CD4-positive, alpha-beta memory T cell (primary cell): ENCODE measurements around the gene RGL1. TPM values are rescaled to one million over a fixed set of nuclear protein-coding genes. Genes with fewer than 3 reads are reported as not detected.

Experiments used
- CTCF ChIA-PET: fragments of 350-600 bp; sonication (Branson Sonifier 250); formaldehyde crosslinking; loops from one replicate; lab custom pipeline; 2021; ENCODE audit warnings: inconsistent platforms; ENCODE audit not compliant: partially characterized antibody; lab: Charles Lee
- POLR2A ChIA-PET: fragments of 350-600 bp; sonication (Branson Sonifier 250); formaldehyde crosslinking; loops from one replicate; lab custom pipeline; 2021; ENCODE audit not compliant: partially characterized antibody; lab: Charles Lee
- DNase-seq, 5 donors: peaks; one replicate each; pipeline versions ENCODE4 v3.0.0 to v3.0.0-alpha.2; 2020 to 2022; ENCODE audit warnings: mixed read lengths in 1 of 5
- H3K27ac ChIP-seq: one replicate; pipeline ENCODE4 v1.7.0; 2013; ENCODE audit warnings: low read depth, low read length
- H3K27me3 ChIP-seq: 2 replicates; pipeline ENCODE4 v1.7.0; 2013; ENCODE audit warnings: mild to moderate bottlenecking, low read length, moderate library complexity; ENCODE audit not compliant: insufficient read depth
- H3K36me3 ChIP-seq: 2 replicates; pipeline ENCODE4 v1.7.0; 2013; ENCODE audit warnings: mild to moderate bottlenecking, low read length, moderate library complexity; ENCODE audit not compliant: insufficient read depth
- H3K4me1 ChIP-seq: 2 replicates; pipeline ENCODE4 v1.7.0; 2013; ENCODE audit warnings: mild to moderate bottlenecking, low read length, moderate library complexity; ENCODE audit not compliant: insufficient read depth
- H3K4me3 ChIP-seq, 2 donors: one replicate each; pipeline ENCODE4 v1.7.0; 2013; ENCODE audit warnings: low read length in 2 of 2, mild to moderate bottlenecking in 1 of 2
- H3K9me3 ChIP-seq, 2 donors: one replicate each; pipeline ENCODE4 v1.7.0; 2013; ENCODE audit warnings: low read length in 2 of 2, control low read depth in 1 of 2; ENCODE audit not compliant: control insufficient read depth in 1 of 2
- H3K27ac Mint-ChIP-seq, 7 donors: one replicate each; pipeline ENCODE4 v1.8.0; 2020 to 2021; ENCODE audit warnings: mixed read lengths in 7 of 7, mild to moderate bottlenecking in 6 of 7, inconsistent platforms in 3 of 7, moderate library complexity in 3 of 7
- H3K27me3 Mint-ChIP-seq, 2 donors: one replicate each; pipeline ENCODE4 v1.8.0; 2020 to 2021; ENCODE audit warnings: mixed read lengths in 2 of 2
- H3K36me3 Mint-ChIP-seq, 2 donors: one replicate each; pipeline ENCODE4 v1.8.0; 2020 to 2021; ENCODE audit warnings: mixed read lengths in 2 of 2, inconsistent platforms in 1 of 2, mild to moderate bottlenecking in 1 of 2
- H3K4me1 Mint-ChIP-seq, 4 donors: one replicate each; pipeline ENCODE4 v1.8.0; 2020 to 2021; ENCODE audit warnings: mixed read lengths in 4 of 4, mild to moderate bottlenecking in 1 of 4
- H3K4me3 Mint-ChIP-seq, 8 donors: one replicate each; pipeline ENCODE4 v1.8.0; 2020 to 2021; ENCODE audit warnings: mixed read lengths in 8 of 8, mild to moderate bottlenecking in 7 of 8, moderate library complexity in 6 of 8, inconsistent platforms in 3 of 8
- H3K9me3 Mint-ChIP-seq, 8 donors: one replicate each; pipeline ENCODE4 v1.8.0; 2020 to 2021; ENCODE audit warnings: mixed read lengths in 8 of 8, mild to moderate bottlenecking in 5 of 8, inconsistent platforms in 3 of 8, moderate library complexity in 1 of 8
- intact Hi-C: fragments of 100-400 bp; cut with micrococcal nuclease; formaldehyde crosslinking; loops from one replicate; pipeline ENCODE4 v1.15.1; 2023
- polyA plus RNA-seq, 2 donors: library from polyadenylated mRNA; unstranded; fragments of 300-500 nt; fragmentation: Illumina TruSeq; gene quantifications; one replicate each; pipeline ENCODE4 v1.2.3, GENCODE V29; 2021
- total RNA-seq, 2 experiments: library from RNA; stranded (reverse); gene quantifications; one replicate each; pipeline ENCODE4 v1.2.3, GENCODE V29; 2021

Gene RGL1
- total and polyA plus RNA-seq, 4 experiments from 2014 or later: 2.3 to 5.3 (median 3.8) TPM

GRCh38 chr1:183936009-183936408 is 131.1 kb downstream of the RGL1 start:
- intact Hi-C loops: no loop called here
- CTCF ChIA-PET: interaction anchor here (1.2 to 1.4 kb wide), 2 partner anchors 113 to 287 kb away, joined by 3 to 4 read pairs; no protein-coding TSS in a partner anchor
- H3K4me1 Mint-ChIP-seq: no peaks in the 10 kb centered on the region

GRCh38 chr1:183936791-183937190 is 131.9 kb downstream of the RGL1 start:
- no peaks in the 10 kb centered on the region for H3K4me1 ChIP-seq
- H3K9me3 Mint-ChIP-seq: peaks cover 0 to 2% (median 0%) of the 10 kb centered on the region in 8 donors
- H3K27ac ChIP-seq: no peak overlapping the region
- no peak for DNase-seq
- no peaks in the 10 kb centered on the region for H3K9me3 ChIP-seq
- no peak overlapping the region for H3K4me3 Mint-ChIP-seq
- no peaks in the 10 kb centered on the region for H3K36me3 ChIP-seq
- ChIA-PET POLR2A (no interaction called here), CTCF (interaction anchor here (1.2 kb wide), 1 partner anchor 114 kb away, joined by 3 read pairs; no protein-coding TSS in a partner anchor)
- peaks cover 0 to 2% of the 10 kb centered on the region in 2 donors for H3K27me3 Mint-ChIP-seq
- no peaks in the 10 kb centered on the region for H3K27me3 ChIP-seq
- no peaks in the 10 kb centered on the region for H3K4me1 Mint-ChIP-seq
- H3K36me3 Mint-ChIP-seq: no peaks in the 10 kb centered on the region
- no peak overlapping the region for H3K4me3 ChIP-seq
- H3K27ac Mint-ChIP-seq: no peak overlapping the region
- intact Hi-C loops: no loop called here

More at GRCh38 chr1:183936009-183936408, 131.1 kb downstream of the RGL1 start:
- DNase-seq: no peak
- H3K36me3 ChIP-seq: no peaks in the 10 kb centered on the region
- H3K27ac Mint-ChIP-seq: no peak overlapping the region
- H3K27me3 Mint-ChIP-seq: peaks cover 0 to 2% of the 10 kb centered on the region in 2 donors
- no peaks in the 10 kb centered on the region for H3K36me3 Mint-ChIP-seq
- no peak overlapping the region for H3K27ac ChIP-seq
- H3K27me3 ChIP-seq: no peaks in the 10 kb centered on the region
- no peaks in the 10 kb centered on the region for H3K4me1 ChIP-seq
- no peaks in the 10 kb centered on the region for H3K9me3 ChIP-seq
- no peak overlapping the region for H3K4me3 ChIP-seq
- no peak overlapping the region for H3K4me3 Mint-ChIP-seq
- POLR2A ChIA-PET: no interaction called here
- H3K9me3 Mint-ChIP-seq: peaks cover 0 to 2% (median 0%) of the 10 kb centered on the region in 8 donors

DNA sequence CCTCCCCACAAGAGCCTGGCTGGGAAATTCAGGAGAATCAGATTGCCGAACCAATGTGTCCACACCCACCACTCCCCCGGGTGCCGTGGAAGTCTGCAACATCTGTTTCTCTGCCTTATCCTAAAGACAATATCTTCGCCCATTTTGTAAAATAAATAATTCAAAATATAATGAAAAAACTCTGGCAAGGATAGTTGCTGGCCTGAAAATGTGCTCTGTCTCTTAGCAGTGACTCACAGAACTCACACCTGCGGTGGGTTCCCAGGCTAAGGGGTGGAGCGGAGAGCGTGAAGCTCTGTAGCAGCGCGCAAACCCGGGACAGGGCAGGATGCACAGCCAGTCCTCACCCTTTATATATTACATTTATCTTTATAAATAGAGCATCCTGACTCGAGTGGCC is 132.7 kb downstream of the RGL1 start:
- intact Hi-C loops: no loop called here
- Mint-ChIP-seq H3K9me3 (peaks cover 0 to 2% (median 0%) of the 10 kb centered on the region in 8 donors), H3K27me3 (peaks cover 0 to 2% of the 10 kb centered on the region in 2 donors), H3K4me1 (no peaks in the 10 kb centered on the region), H3K27ac (no peak overlapping the region), H3K36me3 (no peaks in the 10 kb centered on the region), H3K4me3 (no peak overlapping the region)
- Histone ChIP-seq H3K4me1 (no peaks in the 10 kb centered on the region), H3K36me3 (no peaks in the 10 kb centered on the region), H3K27me3 (no peaks in the 10 kb centered on the region), H3K4me3 (no peak overlapping the region), H3K9me3 (no peaks in the 10 kb centered on the region), H3K27ac (no peak overlapping the region)
- CTCF ChIA-PET: no interaction called here
- POLR2A ChIA-PET: no interaction called here
- DNase-seq: no peak

GRCh38 chr1:183941001-183941400 is 136.1 kb downstream of the RGL1 start:
- no peak for DNase-seq
- ChIA-PET POLR2A (no interaction called here), CTCF (interaction anchor here (1.0 kb wide), 1 partner anchor 15 kb away, joined by 3 read pairs; no protein-coding TSS in a partner anchor)
- H3K36me3 ChIP-seq: no peaks in the 10 kb centered on the region
- H3K9me3 ChIP-seq: no peaks in the 10 kb centered on the region
- H3K27me3 ChIP-seq: no peaks in the 10 kb centered on the region
- Mint-ChIP-seq H3K9me3 (peaks cover 0 to 2% (median 0%) of the 10 kb centered on the region in 8 donors), H3K36me3 (no peaks in the 10 kb centered on the region), H3K27ac (no peak overlapping the region), H3K4me1 (no peaks in the 10 kb centered on the region), H3K27me3 (no peaks in the 10 kb centered on the region), H3K4me3 (no peak overlapping the region)
- H3K4me3 ChIP-seq: no peak overlapping the region
- intact Hi-C loops: no loop called here
- no peak overlapping the region for H3K27ac ChIP-seq
- no peaks in the 10 kb centered on the region for H3K4me1 ChIP-seq

- Mint-ChIP-seq H3K36me3 (peaks cover 0 to 3% of the 10 kb centered on the region in 2 donors), H3K9me3 (peaks cover 0 to 2% (median 0%) of the 10 kb centered on the region in 8 donors), H3K27me3 (peaks cover 0 to 3% of the 10 kb centered on the region in 2 donors), H3K4me1 (no peaks in the 10 kb centered on the region), H3K4me3 (no peak overlapping the region), H3K27ac (no peak overlapping the region)
- Histone ChIP-seq H3K4me1 (no peaks in the 10 kb centered on the region), H3K4me3 (no peak overlapping the region), H3K36me3 (no peaks in the 10 kb centered on the region), H3K27ac (no peak overlapping the region), H3K9me3 (no peaks in the 10 kb centered on the region), H3K27me3 (no peaks in the 10 kb centered on the region)
- ChIA-PET CTCF (interaction anchor here (0.7 to 2.3 kb wide), 3 partner anchors 27 to 258 kb away, joined by 3 to 5 read pairs (median 5); no protein-coding TSS in a partner anchor), POLR2A (interaction anchor here (1.4 kb wide), 1 partner anchor 13 kb away, joined by 5 read pairs; no protein-coding TSS in a partner anchor)
- DNase-seq: no peak
- intact Hi-C loops: no loop called here
Measured at GRCh38 chr1:183942933-183943693, 138.2 kb downstream of the RGL1 start.

GRCh38 chr1:183945428-183946319 is 140.8 kb downstream of the RGL1 start:
- no peaks in the 10 kb centered on the region for H3K27me3 ChIP-seq
- CTCF ChIA-PET: interaction anchor here (1.2 kb wide), 1 partner anchor 30 kb away, joined by 5 read pairs; no protein-coding TSS in a partner anchor
- POLR2A ChIA-PET: no interaction called here
- H3K36me3 ChIP-seq: no peaks in the 10 kb centered on the region
- intact Hi-C loops: no loop called here
- Mint-ChIP-seq H3K4me3 (no peak overlapping the region), H3K9me3 (peaks cover 0 to 3% (median 0%) of the 10 kb centered on the region in 8 donors), H3K27me3 (peaks cover 0 to 3% of the 10 kb centered on the region in 2 donors), H3K27ac (no peak overlapping the region), H3K36me3 (peaks cover 0 to 3% of the 10 kb centered on the region in 2 donors), H3K4me1 (no peaks in the 10 kb centered on the region)
- H3K4me3 ChIP-seq: no peak overlapping the region
- no peak for DNase-seq
- no peaks in the 10 kb centered on the region for H3K4me1 ChIP-seq
- no peaks in the 10 kb centered on the region for H3K9me3 ChIP-seq
- no peak overlapping the region for H3K27ac ChIP-seq

- Mint-ChIP-seq H3K4me3 (no peak overlapping the region), H3K4me1 (no peaks in the 10 kb centered on the region), H3K9me3 (peaks cover 0 to 3% (median 0%) of the 10 kb centered on the region in 8 donors), H3K27me3 (peaks cover 2 to 3% of the 10 kb centered on the region in 2 donors), H3K27ac (no peak overlapping the region), H3K36me3 (peaks cover 0 to 3% of the 10 kb centered on the region in 2 donors)
- Histone ChIP-seq H3K36me3 (no peaks in the 10 kb centered on the region), H3K9me3 (no peaks in the 10 kb centered on the region), H3K27ac (no peak overlapping the region), H3K4me1 (no peaks in the 10 kb centered on the region), H3K27me3 (no peaks in the 10 kb centered on the region), H3K4me3 (no peak overlapping the region)
- POLR2A ChIA-PET: no interaction called here
- DNase-seq: no peak
- intact Hi-C loops: no loop called here
- CTCF ChIA-PET: interaction anchor here (1.2 kb wide), 1 partner anchor 31 kb away, joined by 5 read pairs; no protein-coding TSS in a partner anchor
Measured at GRCh38 chr1:183946320-183946613, 141.3 kb downstream of the RGL1 start.
